GM19324 (cell line): ENCODE results near the gene AGPS.
"Not testable (repeated sequence)": the region's sequence is repeated elsewhere in the genome, so short reads cannot be mapped to it uniquely, and the experiment has no call there.

Experiments used
- ATAC-seq: cut with Tn5 transposase; IDR thresholded peaks from one replicate; pipeline ENCODE4 v1.9.1; 2021; ENCODE audit warnings: mild to moderate bottlenecking, moderate library complexity; ENCODE audit not compliant: unreplicated experiment, low FRiP score

The AGPS gene

GRCh38 chr2:177466337-177467195, 74.0 kb downstream of the AGPS start:
- ATAC-seq = no peak

- no peak for ATAC-seq
Measured at GRCh38 chr2:177467646-177468045, 75.1 kb downstream of the AGPS start.

GRCh38 chr2:177471990-177472389, 79.4 kb downstream of the AGPS start:
- no peak for ATAC-seq

GRCh38 chr2:177474301-177474700, 81.7 kb downstream of the AGPS start:
- no peak for ATAC-seq

- no peak for ATAC-seq
Measured at GRCh38 chr2:177474998-177475397, 82.4 kb downstream of the AGPS start.

GRCh38 chr2:177476897-177477296, 84.3 kb downstream of the AGPS start:
- ATAC-seq = no peak

GRCh38 chr2:177478029-177478428, 85.5 kb downstream of the AGPS start:
- ATAC-seq = no peak

GRCh38 chr2:177478907-177479306, 86.3 kb downstream of the AGPS start:
- ATAC-seq = no peak

- ATAC-seq = no peak
Measured at GRCh38 chr2:177482195-177482594, 89.6 kb downstream of the AGPS start.

- no peak for ATAC-seq
Measured at GRCh38 chr2:177483531-177483930, 91.0 kb downstream of the AGPS start.

- no peak for ATAC-seq
Measured at GRCh38 chr2:177484180-177484795, 91.7 kb downstream of the AGPS start.

- not testable (repeated sequence) for ATAC-seq
Measured at GRCh38 chr2:177485657-177486056, 93.1 kb downstream of the AGPS start.

GRCh38 chr2:177489719-177490301, 97.2 kb downstream of the AGPS start:
- ATAC-seq = no peak

- no peak for ATAC-seq
Measured at GRCh38 chr2:177495945-177496344, 103.4 kb downstream of the AGPS start.

GRCh38 chr2:177496921-177497320, 104.3 kb downstream of the AGPS start:
- no peak for ATAC-seq

- no peak for ATAC-seq
Measured at GRCh38 chr2:177501186-177501585, 108.6 kb downstream of the AGPS start.

- no peak for ATAC-seq
Measured at GRCh38 chr2:177506505-177506904, 113.9 kb downstream of the AGPS start.

- no peak for ATAC-seq
Measured at GRCh38 chr2:177506998-177507397, 114.4 kb downstream of the AGPS start.

- no peak for ATAC-seq
Measured at GRCh38 chr2:177516824-177517544, 124.4 kb downstream of the AGPS start.

GRCh38 chr2:177518754-177519153, 126.2 kb downstream of the AGPS start:
- ATAC-seq = no peak

GRCh38 chr2:177519534-177520115, 127.1 kb downstream of the AGPS start:
- ATAC-seq = no peak
